Astrocyte of the spinal cord (primary cell): Measurements from ENCODE around the gene DAB1.
A peak's percentile ranks its signal among the peaks of the same experiment; 100 is the strongest.

Experiments
- DNase-seq: peaks from one replicate; pipeline ENCODE4 v3.0.0; 2011; ENCODE audit warnings: low read depth, low spot score
- H3K4me3 ChIP-seq: 2 replicates; pipeline ENCODE4 v1.5.1; 2011; ENCODE audit warnings: low read depth, mild to moderate bottlenecking, low read length, moderate library complexity
- CTCF ChIP-seq: IDR thresholded peaks from 2 replicates; pipeline ENCODE4 v1.5.1; 2012; ENCODE audit warnings: low read depth, mild to moderate bottlenecking, low read length, inconsistent platforms
- in situ Hi-C: cut with HindIII; loops from 2 replicates; pipeline ENCODE4 v1.10.0; 2017; ENCODE audit warnings: low sequenced_read_pairs

DAB1 gene

GRCh38 chr1:57279909-57280666, 143.8 kb downstream of the DAB1 start:
- TF ChIP-seq CTCF: no peak
- in situ Hi-C loops: no loop called here
- peak; percentile 1 for DNase-seq
- no peak overlapping the region for H3K4me3 ChIP-seq

GRCh38 chr1:57278558-57278957, 145.3 kb downstream of the DAB1 start:
- DNase-seq: no peak
- no peak overlapping the region for H3K4me3 ChIP-seq
- no peak for TF ChIP-seq CTCF
- in situ Hi-C loops: no loop called here

- no peak for TF ChIP-seq CTCF
- in situ Hi-C loops: no loop called here
- DNase-seq: no peak
- H3K4me3 ChIP-seq: no peak overlapping the region
These were observed 146.2 kb downstream of the DAB1 start for GRCh38 chr1:57277681-57278080.

GRCh38 chr1:57276918-57277317, 146.9 kb downstream of the DAB1 start:
- in situ Hi-C loops: no loop called here
- TF ChIP-seq CTCF: no peak
- H3K4me3 ChIP-seq: no peak overlapping the region
- no peak for DNase-seq

GRCh38 chr1:57272601-57273000, 151.3 kb downstream of the DAB1 start:
- no peak for DNase-seq
- in situ Hi-C loops: no loop called here
- H3K4me3 ChIP-seq: no peak overlapping the region
- TF ChIP-seq CTCF: no peak

- in situ Hi-C loops: no loop called here
- H3K4me3 ChIP-seq: no peak overlapping the region
- DNase-seq: no peak
- TF ChIP-seq CTCF: no peak
These were observed 151.7 kb downstream of the DAB1 start for GRCh38 chr1:57272150-57272549.
